Natural killer cell (primary cell): ENCODE measurements around the gene MTG1. TPM values are rescaled to one million over a fixed set of nuclear protein-coding genes. Genes with fewer than 3 reads are reported as not detected.
"Not testable (repeated sequence)": the region's sequence is repeated elsewhere in the genome, so short reads cannot be mapped to it uniquely, and the experiment has no call there.

ENCODE experiments used
- ATAC-seq, 3 donors: fragments of 150-1000 bp in 2 of 3; fragments of 200-7000 bp in 1 of 3; cut with Tn5 transposase; 1 replicate in 1 of 3; 2 replicates in 2 of 3; pipeline ENCODE4 v1.10.0; 2021; ENCODE audit warnings: mild to moderate bottlenecking in 2 of 3, moderate library complexity in 2 of 3
- DNase-seq, 2 donors: peaks; one replicate each; pipeline versions ENCODE4 v3.0.0 to v3.0.0-alpha.2; 2013 to 2021; ENCODE audit warnings: mixed read lengths in 1 of 2
- H3K27ac ChIP-seq: one replicate; pipeline ENCODE4 v1.5.1; 2013; ENCODE audit warnings: mild to moderate bottlenecking, low read length
- H3K27me3 ChIP-seq: one replicate; pipeline ENCODE4 v1.6.1; 2013; ENCODE audit warnings: low read length; ENCODE audit not compliant: control insufficient read depth, insufficient read depth
- H3K36me3 ChIP-seq: one replicate; pipeline ENCODE4 v1.6.1; 2013; ENCODE audit warnings: low read length; ENCODE audit not compliant: control insufficient read depth, insufficient read depth
- H3K4me1 ChIP-seq: one replicate; pipeline ENCODE4 v1.6.1; 2013; ENCODE audit warnings: low read length; ENCODE audit not compliant: control insufficient read depth, insufficient read depth
- H3K4me3 ChIP-seq: one replicate; pipeline ENCODE4 v1.5.1; 2013; ENCODE audit warnings: low read length
- H3K9me3 ChIP-seq: one replicate; pipeline ENCODE4 v1.6.1; 2013; ENCODE audit warnings: low read length; ENCODE audit not compliant: control insufficient read depth, insufficient read depth
- H3K27ac Mint-ChIP-seq, 2 donors: one replicate each; pipeline ENCODE4 v1.8.0; 2022; ENCODE audit warnings: mild to moderate bottlenecking in 2 of 2, mixed read lengths in 2 of 2, moderate library complexity in 1 of 2
- H3K27me3 Mint-ChIP-seq, 2 donors: one replicate each; pipeline ENCODE4 v1.8.0; 2022; ENCODE audit warnings: low read depth in 2 of 2, mixed read lengths in 2 of 2
- H3K36me3 Mint-ChIP-seq: one replicate; pipeline ENCODE4 v1.8.0; 2022; ENCODE audit warnings: mixed read lengths
- H3K4me1 Mint-ChIP-seq, 2 donors: one replicate each; pipeline ENCODE4 v1.8.0; 2022; ENCODE audit warnings: mixed read lengths in 2 of 2
- H3K4me3 Mint-ChIP-seq: one replicate; pipeline ENCODE4 v1.8.0; 2022; ENCODE audit warnings: mild to moderate bottlenecking, moderate library complexity, mixed read lengths
- H3K9me3 Mint-ChIP-seq, 2 donors: one replicate each; pipeline ENCODE4 v1.8.0; 2022; ENCODE audit warnings: mixed read lengths in 2 of 2
- WGBS: methylation state at CpG from one replicate; pipeline ENCODE4 v1.1.7; 2013; ENCODE audit warnings: missing lambda C conversion rate; ENCODE audit not compliant: insufficient coverage; 5-methylcytosine and 5-hydroxymethylcytosine counted together
- intact Hi-C: fragments of 100-400 bp; cut with micrococcal nuclease; formaldehyde crosslinking; loops from one replicate; pipeline ENCODE4 v1.14.2; 2022
- total RNA-seq, 4 donors: library from RNA; stranded (reverse); fragments of 120-200 nt in 1 of 4; gene quantifications; one replicate each; pipeline versions ENCODE4 v1.2.3 to v1.2.4, GENCODE V29; 2013 to 2022
- TF ChIP-seq, protein P1 (sequence below): fragments of 200-600 bp; IDR thresholded peaks from one replicate; pipeline ENCODE4 v1.8.0; 2022; ENCODE audit warnings: antibody characterized with exemption

MTG1 gene
- total RNA-seq, 3 donors from 2014 or later (not counting 1 experiment from before 2014, with no cell fraction given), result 64.3 to 76.3 (median 67.1) TPM

- no peaks in the 10 kb centered on the region for H3K27me3 Mint-ChIP-seq
- no peak overlapping the region for H3K4me3 Mint-ChIP-seq
- no peak overlapping the region for H3K27ac ChIP-seq
- intact Hi-C loops, result no loop called here
- peaks cover 3% of the 10 kb centered on the region for H3K36me3 ChIP-seq
- no peaks in the 10 kb centered on the region for H3K9me3 Mint-ChIP-seq
- 94% methylated on average over 16 of the region's 17 CpGs for WGBS
- no peak overlapping the region for H3K27ac Mint-ChIP-seq
- no peaks in the 10 kb centered on the region for H3K9me3 ChIP-seq
- ATAC-seq, result no peak
- peaks cover 0 to 16% of the 10 kb centered on the region in 2 donors for H3K4me1 Mint-ChIP-seq
- H3K36me3 Mint-ChIP-seq, result no peaks in the 10 kb centered on the region
- peaks cover 3% of the 10 kb centered on the region for H3K4me1 ChIP-seq
- DNase-seq, result no peak
- TF ChIP-seq, protein P1, sequence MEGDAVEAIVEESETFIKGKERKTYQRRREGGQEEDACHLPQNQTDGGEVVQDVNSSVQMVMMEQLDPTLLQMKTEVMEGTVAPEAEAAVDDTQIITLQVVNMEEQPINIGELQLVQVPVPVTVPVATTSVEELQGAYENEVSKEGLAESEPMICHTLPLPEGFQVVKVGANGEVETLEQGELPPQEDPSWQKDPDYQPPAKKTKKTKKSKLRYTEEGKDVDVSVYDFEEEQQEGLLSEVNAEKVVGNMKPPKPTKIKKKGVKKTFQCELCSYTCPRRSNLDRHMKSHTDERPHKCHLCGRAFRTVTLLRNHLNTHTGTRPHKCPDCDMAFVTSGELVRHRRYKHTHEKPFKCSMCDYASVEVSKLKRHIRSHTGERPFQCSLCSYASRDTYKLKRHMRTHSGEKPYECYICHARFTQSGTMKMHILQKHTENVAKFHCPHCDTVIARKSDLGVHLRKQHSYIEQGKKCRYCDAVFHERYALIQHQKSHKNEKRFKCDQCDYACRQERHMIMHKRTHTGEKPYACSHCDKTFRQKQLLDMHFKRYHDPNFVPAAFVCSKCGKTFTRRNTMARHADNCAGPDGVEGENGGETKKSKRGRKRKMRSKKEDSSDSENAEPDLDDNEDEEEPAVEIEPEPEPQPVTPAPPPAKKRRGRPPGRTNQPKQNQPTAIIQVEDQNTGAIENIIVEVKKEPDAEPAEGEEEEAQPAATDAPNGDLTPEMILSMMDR, result no peak
- H3K4me3 ChIP-seq, result no peak overlapping the region
- no peaks in the 10 kb centered on the region for H3K27me3 ChIP-seq
These were observed 27.6 kb downstream of the MTG1 start for GRCh38 chr10:133421336-133422222.

DNA sequence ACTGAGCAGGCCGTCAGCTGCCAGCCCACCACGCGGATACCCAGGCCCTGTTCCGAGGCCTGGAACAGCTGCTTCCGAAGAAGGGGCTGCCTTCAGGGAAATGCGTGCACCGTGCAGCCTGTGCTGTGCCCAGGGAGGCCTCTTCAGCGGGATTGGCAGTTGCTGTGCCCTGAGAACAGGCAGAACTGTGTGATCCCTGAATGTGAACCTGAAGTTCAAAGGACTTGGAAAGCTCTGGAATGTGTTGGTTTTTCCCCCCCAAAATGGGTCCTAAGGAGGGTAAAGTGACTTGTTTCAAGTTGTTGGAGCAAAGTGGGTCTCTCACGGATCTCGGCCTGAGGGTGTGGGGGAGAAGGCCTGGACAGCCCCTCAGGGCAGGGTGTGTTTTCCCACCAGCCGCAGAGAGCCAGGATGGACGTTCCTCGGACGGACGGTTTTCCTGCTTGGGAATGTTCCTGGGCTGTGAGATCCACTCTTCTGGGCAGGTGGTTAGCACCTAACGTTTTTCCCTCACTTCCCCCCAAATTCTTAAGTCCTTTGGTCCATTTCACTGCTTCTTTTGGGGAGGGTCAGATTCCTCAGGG, 28.4 kb downstream of the MTG1 start:
- Histone ChIP-seq H3K36me3 (peaks cover 3% of the 10 kb centered on the region), H3K9me3 (no peaks in the 10 kb centered on the region), H3K27ac (no peak overlapping the region), H3K27me3 (no peaks in the 10 kb centered on the region), H3K4me1 (peaks cover 3% of the 10 kb centered on the region), H3K4me3 (no peak overlapping the region)
- DNase-seq, result no peak
- Mint-ChIP-seq H3K4me1 (peaks cover 0 to 16% of the 10 kb centered on the region in 2 donors), H3K27ac (no peak overlapping the region), H3K36me3 (no peaks in the 10 kb centered on the region), H3K9me3 (no peaks in the 10 kb centered on the region), H3K4me3 (peak overlapping the region; percentile 21), H3K27me3 (no peaks in the 10 kb centered on the region)
- TF ChIP-seq, protein P1, result no peak
- intact Hi-C loops, result no loop called here
- no peak for ATAC-seq
- WGBS, result 93% methylated on average over 16 of the region's 16 CpGs

DNA sequence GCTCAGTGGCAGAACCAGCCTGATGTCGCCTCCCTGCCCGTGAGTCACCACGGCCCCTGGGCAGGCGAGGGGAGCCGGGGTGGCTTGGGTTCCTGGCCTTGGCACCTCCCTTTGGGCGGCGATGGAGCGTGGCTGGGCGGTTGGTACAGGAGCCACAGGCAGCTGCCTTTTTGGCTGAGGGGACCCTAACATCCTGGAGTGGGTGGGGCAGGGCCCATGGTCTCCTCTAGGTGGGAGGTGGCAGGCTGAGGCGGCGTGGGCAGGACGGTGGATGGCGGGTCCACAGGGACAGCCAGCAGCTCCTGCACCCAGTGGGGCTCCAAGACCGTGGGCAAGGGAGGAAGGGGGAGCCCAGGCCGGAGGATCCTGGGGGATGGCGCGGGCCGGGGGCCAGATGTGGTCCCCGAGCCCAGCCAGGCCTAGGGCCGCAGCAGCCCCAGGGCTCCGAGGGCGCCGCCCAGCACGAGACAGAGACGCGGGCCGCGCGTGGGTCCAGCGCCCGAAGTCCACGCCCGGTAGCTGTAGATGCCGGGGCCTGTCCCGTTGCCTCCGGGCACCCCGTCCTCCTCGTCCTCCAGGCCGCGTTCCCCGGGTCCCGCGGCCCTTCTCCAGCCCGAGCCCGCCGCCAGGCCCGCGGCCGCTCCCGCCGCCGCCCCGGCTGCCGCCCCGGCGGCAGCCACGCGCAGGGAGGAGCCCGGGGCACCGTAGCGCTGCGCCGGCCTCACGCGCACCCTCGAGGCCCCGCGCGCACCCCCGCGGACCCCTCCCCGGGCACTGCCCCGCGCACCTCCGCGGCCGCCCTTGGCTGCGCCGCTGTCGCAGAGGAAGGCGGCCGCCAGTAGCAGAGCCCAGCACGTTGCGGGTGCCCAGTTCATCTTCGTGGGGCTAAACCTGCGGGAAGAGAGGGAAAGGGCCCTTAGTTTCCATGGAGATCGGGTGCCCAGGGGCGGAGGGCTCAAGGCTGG, 29.1 kb downstream of the MTG1 start:
- Mint-ChIP-seq H3K4me3 (peak overlapping the region; percentile 62), H3K4me1 (peaks cover 0 to 16% of the 10 kb centered on the region in 2 donors), H3K27me3 (no peaks in the 10 kb centered on the region), H3K9me3 (no peaks in the 10 kb centered on the region), H3K36me3 (no peaks in the 10 kb centered on the region), H3K27ac (no peak overlapping the region)
- DNase-seq, result no peak
- no peaks in the 10 kb centered on the region for H3K27me3 ChIP-seq
- no peak overlapping the region for H3K4me3 ChIP-seq
- WGBS, result 19% methylated on average over 87 of the region's 88 CpGs
- no peak overlapping the region for H3K27ac ChIP-seq
- H3K4me1 ChIP-seq, result peaks cover 3% of the 10 kb centered on the region
- peak; percentile 28 to 59 (median 46) for ATAC-seq
- H3K9me3 ChIP-seq, result no peaks in the 10 kb centered on the region
- intact Hi-C loops, result no loop called here
- TF ChIP-seq, protein P1, result no peak
- peaks cover 3% of the 10 kb centered on the region for H3K36me3 ChIP-seq

DNA sequence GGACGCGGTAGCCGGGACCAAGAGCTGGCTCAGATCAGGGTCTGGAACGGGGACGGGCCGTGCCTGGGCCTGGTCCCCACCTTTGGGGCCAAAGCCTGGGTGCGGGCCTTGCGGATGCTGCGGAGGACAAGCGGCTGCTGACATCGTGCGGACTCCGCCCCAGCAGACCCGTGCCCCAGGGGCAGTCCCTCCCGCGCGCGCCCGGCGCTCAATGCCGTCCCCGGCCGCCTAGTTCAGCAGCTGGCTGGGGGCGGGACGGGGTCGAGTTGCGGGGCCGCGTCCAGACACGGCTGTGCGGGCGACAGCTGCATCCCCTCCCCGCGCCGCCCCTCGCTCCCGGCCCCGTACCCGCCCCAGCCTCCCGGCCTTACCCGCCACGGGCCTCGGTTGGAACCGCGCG, 30.1 kb downstream of the MTG1 start:
- H3K4me3 ChIP-seq, H3K4me1 ChIP-seq, DNase-seq, intact Hi-C loops, H3K36me3 Mint-ChIP-seq, H3K27me3 ChIP-seq, H3K27me3 Mint-ChIP-seq, H3K9me3 ChIP-seq, H3K27ac ChIP-seq, H3K4me3 Mint-ChIP-seq, H3K27ac Mint-ChIP-seq, H3K9me3 Mint-ChIP-seq, H3K36me3 ChIP-seq: not testable (repeated sequence)
- WGBS, result no CpG with 5 or more reads among the region's 46 CpGs
- peak in 1 of 3 donors; percentile 48 for ATAC-seq
- H3K4me1 Mint-ChIP-seq, result peaks cover 0 to 16% of the 10 kb centered on the region in 2 donors

GRCh38 chr10:133424601-133425000, 30.6 kb downstream of the MTG1 start, which contains the start of gene SPRN:
TSS of gene SPRN (minus strand) at chr10:133424625. CDS start at chr10:133423681, 944 bp downstream.
- H3K4me1 Mint-ChIP-seq, result peaks cover 0 to 11% of the 10 kb centered on the region in 2 donors
- H3K4me3 ChIP-seq, H3K27me3 Mint-ChIP-seq, intact Hi-C loops, H3K27ac Mint-ChIP-seq, H3K4me1 ChIP-seq, H3K27me3 ChIP-seq, H3K36me3 ChIP-seq, H3K9me3 Mint-ChIP-seq, DNase-seq, H3K36me3 Mint-ChIP-seq, H3K9me3 ChIP-seq, H3K27ac ChIP-seq: not testable (repeated sequence)
- WGBS, result no CpG with 5 or more reads among the region's 37 CpGs
- H3K4me3 Mint-ChIP-seq, result peak within 1 kb of the TSS; percentile 62
- peak in 1 of 3 donors; percentile 20 for ATAC-seq
